SU-DHL-6 (cell line): ENCODE data around the gene CNTN5.

Experiments used
- CTCF ChIP-seq: fragments of 200-600 bp; sonication (generic); IDR thresholded peaks from one replicate; pipeline ENCODE4 v1.5.1; 2017; ENCODE audit warnings: antibody characterized with exemption, mild to moderate bottlenecking, low read length, moderate library complexity; ENCODE audit not compliant: insufficient read depth, poor library complexity, severe bottlenecking
- EZH2phosphoT487 ChIP-seq: fragments of 200-600 bp; sonication (generic), shearing (Covaris generic); conservative IDR thresholded peaks from 2 replicates; pipeline ENCODE4 v1.6.1; 2018; ENCODE audit warnings: mild to moderate bottlenecking, antibody characterized with exemption, low read length, moderate library complexity, mixed read lengths

- no peak for TF ChIP-seq CTCF
- no peak for TF ChIP-seq EZH2phosphoT487
These were observed 516.9 kb downstream of the CNTN5 start for GRCh38 chr11:99537681-99538080.
